ENCODE measurements around the gene NUBP2.

NUBP2 gene

GRCh38 chr16:1759511-1759910, 23.2 kb upstream of the NUBP2 start:
- no peak overlapping the region for H3K4me3 ChIP-seq (ENCODE audit: control insufficient read depth, low read depth, low read length)
- no peak for TF ChIP-seq CTCF (conservative IDR thresholded peaks at IDR 0.05; ENCODE audit: control insufficient read depth, insufficient read depth, low read depth, low read length)
- no peak for DNase-seq (ENCODE audit: low read depth)

GRCh38 chr16:1760911-1761310, 21.8 kb upstream of the NUBP2 start:
- no peak overlapping the region for H3K4me3 ChIP-seq (ENCODE audit: control insufficient read depth, low read depth, low read length)
- DNase-seq (ENCODE audit: low read depth), result no peak
- TF ChIP-seq CTCF (conservative IDR thresholded peaks at IDR 0.05; ENCODE audit: control insufficient read depth, insufficient read depth, low read depth, low read length), result no peak

- DNase-seq (ENCODE audit: low read depth), result no peak
- no peak overlapping the region for H3K4me3 ChIP-seq (ENCODE audit: control insufficient read depth, low read depth, low read length)
- no peak for TF ChIP-seq CTCF (conservative IDR thresholded peaks at IDR 0.05; ENCODE audit: control insufficient read depth, insufficient read depth, low read depth, low read length)
Measured at GRCh38 chr16:1761751-1762150, 21.0 kb upstream of the NUBP2 start.

- no peak for DNase-seq (ENCODE audit: low read depth)
- no peak overlapping the region for H3K4me3 ChIP-seq (ENCODE audit: control insufficient read depth, low read depth, low read length)
- TF ChIP-seq CTCF (conservative IDR thresholded peaks at IDR 0.05; ENCODE audit: control insufficient read depth, insufficient read depth, low read depth, low read length), result no peak
Measured at GRCh38 chr16:1762196-1762878, 20.4 kb upstream of the NUBP2 start.

- H3K4me3 ChIP-seq (ENCODE audit: control insufficient read depth, low read depth, low read length), result no peak overlapping the region
- TF ChIP-seq CTCF (conservative IDR thresholded peaks at IDR 0.05; ENCODE audit: control insufficient read depth, insufficient read depth, low read depth, low read length), result no peak
- DNase-seq (ENCODE audit: low read depth), result no peak
Measured at GRCh38 chr16:1762879-1763520, 19.8 kb upstream of the NUBP2 start.

- H3K4me3 ChIP-seq (ENCODE audit: control insufficient read depth, low read depth, low read length), result no peak overlapping the region
- peak; percentile 31 for TF ChIP-seq CTCF (conservative IDR thresholded peaks at IDR 0.05; ENCODE audit: control insufficient read depth, insufficient read depth, low read depth, low read length)
- DNase-seq (ENCODE audit: low read depth), result no peak
Measured at GRCh38 chr16:1763521-1764511, 18.9 kb upstream of the NUBP2 start.
